Upper lobe of left lung (tissue), 6 donors: ENCODE data around the gene BRCA1. TPM values are rescaled to one million over a fixed set of nuclear protein-coding genes. Genes with fewer than 3 reads are reported as not detected.

Experiments used
- ATAC-seq, 2 donors: fragments of 200-7000 bp; cut with Tn5 transposase; one replicate each; pipeline ENCODE4 v1.9.1; 2022; ENCODE audit warnings: mild to moderate bottlenecking in 2 of 2, moderate library complexity in 2 of 2; ENCODE audit not compliant: low FRiP score in 2 of 2
- DNase-seq, 2 donors: peaks; one replicate each; pipeline ENCODE4 v3.0.0-alpha.2; 2019 to 2020
- H3K27ac ChIP-seq, 4 donors: fragments of 200-600 bp; sonication (generic); one replicate each; pipeline ENCODE4 v1.5.1; 2016 to 2019
- H3K27me3 ChIP-seq, 4 donors: fragments of 200-600 bp; sonication (generic); one replicate each; pipeline ENCODE4 v1.5.1; 2017 to 2019
- H3K36me3 ChIP-seq, 4 donors: fragments of 200-600 bp; sonication (generic); one replicate each; pipeline ENCODE4 v1.5.1; 2016 to 2019
- H3K4me1 ChIP-seq, 4 donors: fragments of 200-600 bp; sonication (generic); one replicate each; pipeline ENCODE4 v1.5.1; 2018 to 2019
- H3K4me3 ChIP-seq, 4 donors: fragments of 200-600 bp; sonication (generic); one replicate each; pipeline ENCODE4 v1.5.1; 2017 to 2019; ENCODE audit warnings: mild to moderate bottlenecking in 2 of 4, moderate library complexity in 1 of 4
- H3K9me3 ChIP-seq, 4 donors: fragments of 200-600 bp; sonication (generic); one replicate each; pipeline ENCODE4 v1.5.1; 2018 to 2019
- POLR2AphosphoS5 ChIP-seq, 2 donors: sonication (generic); formaldehyde crosslinking; IDR thresholded peaks; one replicate each; pipeline ENCODE4 v1.5.1; 2017; ENCODE audit warnings: antibody characterized with exemption in 2 of 2
- WGBS, 2 donors: methylation state at CpG; one replicate each; pipeline ENCODE4 v1.1.5; 2017 to 2018; 5-methylcytosine and 5-hydroxymethylcytosine counted together
- small RNA-seq, 4 donors: library from RNA; depleted of rRNA; stranded (forward); fragments of <200 nt; gene quantifications; one replicate each; pipeline ENCODE3, GENCODE V24; 2016
- total RNA-seq, 6 donors: library from RNA; depleted of rRNA in 4 of 6; stranded (reverse); fragments of >200 nt in 4 of 6; gene quantifications; one replicate each; pipeline versions ENCODE4 v1.1.0 to v1.2.1, GENCODE V29; 2016 to 2021
- TF ChIP-seq, protein P1 (sequence below), 6 experiments: fragments of 450-650 bp in 4 of 6; fragments of 200-600 bp in 2 of 6; sonication (generic) in 2 of 6; IDR thresholded peaks; one replicate each; pipeline ENCODE4 v1.5.1; 2016 to 2019; ENCODE audit warnings: antibody characterized with exemption in 6 of 6
- donor health status: DM: no; HTN: no; CAD: no; lungs with moderate emphysema.
- donor health status: DM: no; HTN: yes; CAD: no; lungs with severe emphysema.

The BRCA1 gene
- total RNA-seq, 6 donors from 2014 or later: 4.3 to 15.7 (median 8.0) TPM

DNA sequence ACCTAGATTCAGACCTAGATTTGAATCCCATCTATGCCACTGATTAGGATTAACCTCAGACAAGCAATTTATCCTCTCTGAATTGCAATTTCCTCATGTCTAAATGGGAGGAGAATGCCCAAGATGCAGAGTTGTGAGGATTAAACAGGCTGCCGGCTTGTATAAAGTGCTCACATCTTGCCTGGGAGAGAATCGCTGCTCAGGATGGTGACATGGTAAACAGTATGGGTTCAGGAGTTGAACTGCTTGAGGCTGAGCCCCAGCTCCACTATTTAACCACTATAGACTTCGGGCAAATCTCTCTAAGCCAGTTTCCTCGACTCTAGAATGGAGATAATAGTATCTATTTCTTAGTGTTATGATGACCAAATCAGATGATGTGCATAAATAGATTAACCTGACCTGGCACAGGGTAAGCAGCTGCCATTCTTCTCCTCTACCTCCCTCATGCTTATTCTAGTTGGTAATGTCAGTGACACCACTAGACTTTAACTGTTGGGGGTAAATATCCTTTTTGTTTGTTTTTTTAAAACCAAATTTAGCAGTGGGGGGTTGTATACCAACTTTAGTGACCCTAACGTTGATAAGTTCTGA lies 127.7 kb downstream of the BRCA1 start:
- Histone ChIP-seq H3K36me3 (peaks cover 16 to 49% (median 38%) of the 10 kb centered on the region in 4 donors), H3K4me3 (peak overlapping the region in 3 of 4 donors; percentile 57 to 92 (median 84)), H3K27ac (peak overlapping the region; percentile 78 to 96 (median 94)), H3K9me3 (no peaks in the 10 kb centered on the region), H3K27me3 (no peaks in the 10 kb centered on the region), H3K4me1 (peaks cover 24 to 41% (median 31%) of the 10 kb centered on the region in 4 donors)
- TF ChIP-seq, protein P1, sequence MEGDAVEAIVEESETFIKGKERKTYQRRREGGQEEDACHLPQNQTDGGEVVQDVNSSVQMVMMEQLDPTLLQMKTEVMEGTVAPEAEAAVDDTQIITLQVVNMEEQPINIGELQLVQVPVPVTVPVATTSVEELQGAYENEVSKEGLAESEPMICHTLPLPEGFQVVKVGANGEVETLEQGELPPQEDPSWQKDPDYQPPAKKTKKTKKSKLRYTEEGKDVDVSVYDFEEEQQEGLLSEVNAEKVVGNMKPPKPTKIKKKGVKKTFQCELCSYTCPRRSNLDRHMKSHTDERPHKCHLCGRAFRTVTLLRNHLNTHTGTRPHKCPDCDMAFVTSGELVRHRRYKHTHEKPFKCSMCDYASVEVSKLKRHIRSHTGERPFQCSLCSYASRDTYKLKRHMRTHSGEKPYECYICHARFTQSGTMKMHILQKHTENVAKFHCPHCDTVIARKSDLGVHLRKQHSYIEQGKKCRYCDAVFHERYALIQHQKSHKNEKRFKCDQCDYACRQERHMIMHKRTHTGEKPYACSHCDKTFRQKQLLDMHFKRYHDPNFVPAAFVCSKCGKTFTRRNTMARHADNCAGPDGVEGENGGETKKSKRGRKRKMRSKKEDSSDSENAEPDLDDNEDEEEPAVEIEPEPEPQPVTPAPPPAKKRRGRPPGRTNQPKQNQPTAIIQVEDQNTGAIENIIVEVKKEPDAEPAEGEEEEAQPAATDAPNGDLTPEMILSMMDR (IDR thresholded peaks at IDR 0.05): no peak
- no peak for TF ChIP-seq POLR2AphosphoS5 (IDR thresholded peaks at IDR 0.05)
- WGBS, 2 donors: 15 to 31% methylated on average over 5 of the region's 5 CpGs
- DNase-seq (no peak), ATAC-seq (no peak)

Small RNA genes lying within 50 kb of the gene (small RNA-seq; reads per million reads assigned to genes)
- gene AC060780.2: 0 reads per million in 4 donors
- 0 reads per million in 4 donors for gene AC060780.3
- 0 reads per million in 4 donors for gene AC135721.1

Other genes starting within 250 kb of the BRCA1 start
- gene G6PC1, start 224.6 kb downstream of the BRCA1 start, total RNA-seq: not detected
- 10 to 100 TPM; 10.9 to 70.2 (median 23.6) TPM for gene AARSD1, start 160.9 kb downstream of the BRCA1 start, total RNA-seq
- gene PTGES3L, start 145.3 kb downstream of the BRCA1 start, total RNA-seq: 1 to 10 TPM in 2 of 6 donors, under 1 TPM in 3, not detected in 1; 0.11 to 7.3 (median 0.76) TPM
- 10 to 100 TPM; 13.6 to 26.2 (median 17.5) TPM for gene RUNDC1, start 144.8 kb downstream of the BRCA1 start, total RNA-seq
- gene RPL27, start 126.9 kb downstream of the BRCA1 start, total RNA-seq: 1,000 to 10,000 TPM in 2 of 6 donors, 100 to 1,000 TPM in 4; 534 to 1,192 (median 783) TPM
- 10 to 100 TPM; 17.8 to 69.0 (median 45.4) TPM for gene IFI35, start 118.6 kb downstream of the BRCA1 start, total RNA-seq
- 100 to 1,000 TPM; 122 to 343 (median 222) TPM for gene VAT1, start 103.0 kb downstream of the BRCA1 start, total RNA-seq
- 1 to 10 TPM in 1 of 6 donors, under 1 TPM in 3, not detected in 2; 0.15 to 2.0 (median 0.47) TPM for gene RND2, start 100.1 kb downstream of the BRCA1 start, total RNA-seq
- 10 to 100 TPM; 52.4 to 95.5 (median 76.5) TPM for gene NBR1, start 45.9 kb upstream of the BRCA1 start, total RNA-seq
- gene TMEM106A, start 86.5 kb upstream of the BRCA1 start, total RNA-seq: 10 to 100 TPM in 4 of 6 donors, 1 to 10 TPM in 2; 5.8 to 68.1 (median 16.9) TPM
- gene CCDC200, start 103.3 kb upstream of the BRCA1 start, total RNA-seq: 1 to 10 TPM in 1 of 6 donors, not detected in 5; 8.4 TPM
- gene RNU2-1, start 108.6 kb upstream of the BRCA1 start, total RNA-seq: 1,000 to 10,000 TPM in 2 of 6 donors, not detected in 4; 5,003 to 8,653 TPM